GM21825 (cell line): ENCODE data around the gene KHNYN.

Source experiments
- ATAC-seq: cut with Tn5 transposase; IDR thresholded peaks from one replicate; pipeline ENCODE4 v1.9.1; 2021; ENCODE audit warnings: mild to moderate bottlenecking, moderate library complexity; ENCODE audit not compliant: unreplicated experiment

The KHNYN gene

GRCh38 chr14:24422261-24422660, 7.5 kb upstream of the KHNYN start:
- no peak for ATAC-seq

GRCh38 chr14:24422694-24423601, 6.8 kb upstream of the KHNYN start:
- no peak for ATAC-seq

DNA sequence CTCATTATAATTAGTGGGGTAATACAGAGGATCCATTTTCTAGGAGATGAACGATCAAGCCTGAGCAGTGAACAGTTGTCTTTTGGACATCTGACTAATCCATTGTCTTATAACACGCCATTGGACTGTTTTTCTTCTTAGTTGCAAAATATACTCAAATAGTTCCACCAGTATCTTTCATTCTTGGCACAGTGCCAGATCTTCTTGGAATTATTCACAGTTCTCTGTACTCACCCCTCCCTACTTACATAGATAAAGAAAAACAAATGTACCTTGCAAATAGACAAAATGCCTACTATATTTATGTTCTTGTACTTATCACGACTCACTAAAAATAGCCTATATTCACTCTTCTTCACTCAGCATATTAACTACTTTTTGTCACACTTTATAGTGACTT, 4.0 kb upstream of the KHNYN start:
- no peak for ATAC-seq

GRCh38 chr14:24426150-24426911, 3.4 kb upstream of the KHNYN start:
- ATAC-seq: no peak

GRCh38 chr14:24426912-24427536, 2.7 kb upstream of the KHNYN start:
- ATAC-seq: no peak

DNA sequence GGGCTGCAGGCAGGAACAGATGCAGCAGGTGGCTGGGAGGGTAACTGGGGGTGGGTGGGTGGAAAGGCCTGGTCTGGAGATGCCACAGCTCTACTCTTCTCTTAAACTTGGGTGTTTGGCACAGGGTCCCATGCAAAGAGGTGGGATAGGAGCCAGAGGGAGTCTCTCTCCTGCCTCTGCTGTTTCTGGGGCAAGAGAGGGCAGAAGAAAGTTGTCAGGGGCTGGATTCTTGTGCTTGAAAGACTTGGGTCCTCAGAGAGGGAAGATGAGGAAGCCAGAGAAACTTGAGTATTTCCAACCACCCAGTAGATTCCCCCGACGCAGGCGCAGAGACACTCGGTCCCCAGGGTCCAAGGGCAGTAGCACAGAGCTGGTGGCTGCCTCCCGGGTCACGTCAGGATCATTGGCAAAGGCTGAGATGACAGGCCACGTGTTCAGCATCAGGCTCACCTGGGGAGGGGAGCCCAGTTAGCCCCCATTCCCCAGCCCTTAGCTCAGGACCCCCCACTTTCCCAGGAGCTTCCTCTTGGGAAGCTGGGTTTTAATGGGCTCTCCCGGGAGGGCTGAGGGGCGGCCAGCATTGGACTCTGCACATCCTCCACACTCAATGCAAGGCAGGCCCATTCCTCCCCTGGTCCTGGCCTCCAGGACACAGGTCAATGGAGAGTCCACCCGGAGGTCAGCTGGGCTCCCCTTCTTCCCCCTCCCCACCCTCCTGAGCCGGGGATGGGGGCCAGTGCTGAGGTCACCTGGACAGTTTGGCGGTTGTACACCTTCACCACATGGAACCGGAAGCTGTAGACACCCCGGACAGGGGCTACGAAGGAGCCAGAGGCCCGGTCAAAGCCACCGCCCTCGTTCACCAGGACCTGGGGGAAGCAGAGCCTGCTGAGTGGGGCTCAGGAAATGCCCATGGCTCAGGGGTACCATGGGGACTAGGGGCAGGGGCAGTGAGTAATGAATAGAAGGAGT, 1.9 kb upstream of the KHNYN start:
- ATAC-seq: no peak

- ATAC-seq: no peak
Observed at GRCh38 chr14:24428628-24429394, 943 bp upstream of the KHNYN start.

DNA sequence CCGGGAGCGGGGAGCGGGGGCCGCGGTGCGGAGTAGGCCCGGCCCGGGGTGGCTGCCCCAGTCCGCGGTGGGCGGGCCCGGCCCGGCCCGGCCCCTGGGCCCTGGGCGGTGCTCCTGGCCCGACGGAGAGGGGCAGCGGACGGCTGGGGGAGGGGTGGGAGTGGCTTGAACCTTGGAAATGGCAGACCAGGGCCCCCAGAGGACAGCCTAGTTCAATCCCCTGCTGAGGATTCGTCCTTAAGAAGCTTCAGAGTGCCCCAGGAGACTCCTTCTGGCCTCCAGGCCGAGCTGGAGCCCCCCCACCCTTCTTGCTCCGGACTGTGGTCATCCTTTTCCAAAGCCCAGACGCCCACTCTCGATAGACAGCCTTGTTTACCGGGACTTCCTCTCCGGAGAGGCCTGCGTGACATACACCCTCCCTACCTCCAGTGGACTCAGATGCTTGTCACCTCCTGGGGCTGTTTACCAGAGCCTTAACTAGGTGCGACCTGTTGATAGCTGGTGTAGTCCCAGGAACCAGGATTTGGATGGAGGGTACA, 458 bp downstream of the KHNYN start:
- ATAC-seq: peak; percentile 48

- no peak for ATAC-seq
Observed at GRCh38 chr14:24430682-24431568, 1.2 kb downstream of the KHNYN start.

- peak; percentile 52 for ATAC-seq
Observed at GRCh38 chr14:24431569-24432258, 2.0 kb downstream of the KHNYN start.

DNA sequence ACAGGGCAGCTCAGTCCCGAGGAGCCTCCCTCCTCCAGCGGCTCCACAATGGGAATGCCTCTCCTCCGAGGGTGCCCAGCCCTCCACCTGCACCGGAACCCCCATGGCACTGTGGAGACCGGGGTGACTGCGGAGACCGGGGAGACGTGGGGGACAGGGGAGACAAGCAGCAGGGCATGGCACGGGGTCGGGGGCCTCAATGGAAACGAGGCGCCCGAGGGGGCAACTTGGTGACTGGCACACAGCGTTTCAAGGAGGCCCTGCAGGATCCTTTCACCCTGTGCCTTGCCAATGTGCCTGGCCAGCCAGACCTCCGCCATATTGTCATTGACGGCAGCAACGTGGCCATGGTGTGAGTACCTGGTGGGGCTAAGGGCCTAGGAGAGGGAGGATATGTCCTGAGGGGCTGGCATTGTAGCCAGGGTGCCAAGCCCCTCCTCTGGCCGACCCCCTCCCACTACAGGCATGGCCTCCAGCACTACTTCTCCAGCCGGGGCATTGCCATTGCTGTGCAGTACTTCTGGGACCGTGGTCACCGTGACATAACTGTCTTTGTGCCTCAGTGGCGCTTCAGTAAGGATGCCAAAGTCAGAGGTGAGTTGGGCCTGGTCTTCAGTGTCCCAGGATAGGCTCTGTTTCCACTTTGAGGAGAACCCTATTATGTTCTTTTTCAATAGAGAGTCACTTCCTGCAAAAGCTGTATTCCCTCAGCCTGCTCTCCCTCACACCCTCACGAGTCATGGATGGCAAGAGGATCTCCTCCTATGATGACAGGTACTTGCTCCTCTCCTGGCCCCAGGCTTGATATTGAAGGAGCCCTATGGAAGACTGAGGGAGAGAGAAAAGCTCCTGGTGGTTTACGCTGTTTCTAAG, 2.7 kb downstream of the KHNYN start:
- ATAC-seq: no peak

- no peak for ATAC-seq
Observed at GRCh38 chr14:24434036-24434435, 4.3 kb downstream of the KHNYN start.

- no peak for ATAC-seq
Observed at GRCh38 chr14:24434676-24435075, 4.9 kb downstream of the KHNYN start.

- ATAC-seq: no peak
Observed at GRCh38 chr14:24435192-24435810, 5.5 kb downstream of the KHNYN start.

GRCh38 chr14:24435998-24436354, 6.2 kb downstream of the KHNYN start:
- no peak for ATAC-seq

- ATAC-seq: no peak
Observed at GRCh38 chr14:24436355-24437019, 6.7 kb downstream of the KHNYN start.
